ENCODE results near the gene NAA10. TPM values are rescaled to one million over a fixed set of nuclear protein-coding genes. Genes with fewer than 3 reads are reported as not detected.

Gene NAA10
- polyA plus RNA-seq, 4 donors = 46.8 to 83.0 (median 58.6) TPM

GRCh38 chrX:153967536-153968224, 32.8 kb upstream of the NAA10 start:
- DNase-seq (ENCODE audit: low read depth in 4 of 4, low spot score in 3 of 4) = no peak

- no peak for DNase-seq (ENCODE audit: low read depth in 4 of 4, low spot score in 3 of 4)
Measured at GRCh38 chrX:153966841-153967535, 32.2 kb upstream of the NAA10 start.

GRCh38 chrX:153966283-153966688, 31.4 kb upstream of the NAA10 start:
- DNase-seq (ENCODE audit: low read depth in 4 of 4, low spot score in 3 of 4) = no peak

- DNase-seq (ENCODE audit: low read depth in 4 of 4, low spot score in 3 of 4) = no peak
Measured at GRCh38 chrX:153965406-153965805, 30.6 kb upstream of the NAA10 start.

GRCh38 chrX:153964105-153964504, 29.3 kb upstream of the NAA10 start:
- DNase-seq (ENCODE audit: low read depth in 4 of 4, low spot score in 3 of 4) = no peak

GRCh38 chrX:153963546-153963945, 28.7 kb upstream of the NAA10 start:
- no peak for DNase-seq (ENCODE audit: low read depth in 4 of 4, low spot score in 3 of 4)

GRCh38 chrX:153961292-153961691, 26.5 kb upstream of the NAA10 start:
- no peak for DNase-seq (ENCODE audit: low read depth in 4 of 4, low spot score in 3 of 4)

GRCh38 chrX:153960786-153961185, 25.9 kb upstream of the NAA10 start:
- DNase-seq (ENCODE audit: low read depth in 4 of 4, low spot score in 3 of 4) = no peak

GRCh38 chrX:153960077-153960476, 25.2 kb upstream of the NAA10 start:
- DNase-seq (ENCODE audit: low read depth in 4 of 4, low spot score in 3 of 4) = no peak

GRCh38 chrX:153959649-153960048, 24.8 kb upstream of the NAA10 start:
- no peak for DNase-seq (ENCODE audit: low read depth in 4 of 4, low spot score in 3 of 4)

- DNase-seq (ENCODE audit: low read depth in 4 of 4, low spot score in 3 of 4) = no peak
Measured at GRCh38 chrX:153958605-153959004, 23.8 kb upstream of the NAA10 start.

GRCh38 chrX:153957224-153957623, 22.4 kb upstream of the NAA10 start:
- DNase-seq (ENCODE audit: low read depth in 4 of 4, low spot score in 3 of 4) = no peak

GRCh38 chrX:153956044-153956907, 21.4 kb upstream of the NAA10 start:
- no peak for DNase-seq (ENCODE audit: low read depth in 4 of 4, low spot score in 3 of 4)

- no peak for DNase-seq (ENCODE audit: low read depth in 4 of 4, low spot score in 3 of 4)
Measured at GRCh38 chrX:153955228-153955732, 20.4 kb upstream of the NAA10 start.

GRCh38 chrX:153954558-153955227, 19.9 kb upstream of the NAA10 start:
- no peak for DNase-seq (ENCODE audit: low read depth in 4 of 4, low spot score in 3 of 4)

GRCh38 chrX:153953892-153954557, 19.2 kb upstream of the NAA10 start:
- DNase-seq (ENCODE audit: low read depth in 4 of 4, low spot score in 3 of 4) = no peak

- no peak for DNase-seq (ENCODE audit: low read depth in 4 of 4, low spot score in 3 of 4)
Measured at GRCh38 chrX:153953342-153953830, 18.5 kb upstream of the NAA10 start.

- no peak for DNase-seq (ENCODE audit: low read depth in 4 of 4, low spot score in 3 of 4)
Measured at GRCh38 chrX:153952373-153953026, 17.7 kb upstream of the NAA10 start.

GRCh38 chrX:153951683-153952372, 17.0 kb upstream of the NAA10 start:
- no peak for DNase-seq (ENCODE audit: low read depth in 4 of 4, low spot score in 3 of 4)
